HG02798 (cell line): Measurements from ENCODE around the gene WWOX.

Source experiments
- ATAC-seq: cut with Tn5 transposase; IDR thresholded peaks from one replicate; pipeline ENCODE4 v1.9.1; 2021; ENCODE audit warnings: mild to moderate bottlenecking; ENCODE audit not compliant: unreplicated experiment, poor library complexity

Gene WWOX

GRCh38 chr16:79112462-79112861 is 1013.0 kb downstream of the WWOX start:
- no peak for ATAC-seq

GRCh38 chr16:79113826-79114225 is 1014.4 kb downstream of the WWOX start:
- no peak for ATAC-seq

GRCh38 chr16:79114759-79115158 is 1015.3 kb downstream of the WWOX start:
- ATAC-seq = no peak

GRCh38 chr16:79121906-79122305 is 1022.5 kb downstream of the WWOX start:
- ATAC-seq = no peak

- no peak for ATAC-seq
Measured at GRCh38 chr16:79122343-79122742, 1022.9 kb downstream of the WWOX start.

GRCh38 chr16:79124016-79124756 is 1024.7 kb downstream of the WWOX start:
- no peak for ATAC-seq

GRCh38 chr16:79127766-79128165 is 1028.3 kb downstream of the WWOX start:
- no peak for ATAC-seq

GRCh38 chr16:79128706-79129105 is 1029.3 kb downstream of the WWOX start:
- ATAC-seq = no peak

GRCh38 chr16:79130616-79131015 is 1031.2 kb downstream of the WWOX start:
- no peak for ATAC-seq

- ATAC-seq = no peak
Measured at GRCh38 chr16:79131321-79132075, 1032.0 kb downstream of the WWOX start.

GRCh38 chr16:79132701-79133100 is 1033.2 kb downstream of the WWOX start:
- no peak for ATAC-seq

- ATAC-seq = no peak
Measured at GRCh38 chr16:79134300-79134699, 1034.8 kb downstream of the WWOX start.

GRCh38 chr16:79136955-79137354 is 1037.5 kb downstream of the WWOX start:
- no peak for ATAC-seq

GRCh38 chr16:79137426-79137939 is 1038.0 kb downstream of the WWOX start:
- ATAC-seq = no peak

GRCh38 chr16:79139799-79140198 is 1040.3 kb downstream of the WWOX start:
- no peak for ATAC-seq

GRCh38 chr16:79143026-79143425 is 1043.6 kb downstream of the WWOX start:
- no peak for ATAC-seq

GRCh38 chr16:79150151-79150550 is 1050.7 kb downstream of the WWOX start:
- no peak for ATAC-seq

- ATAC-seq = no peak
Measured at GRCh38 chr16:79150632-79151310, 1051.3 kb downstream of the WWOX start.

- ATAC-seq = no peak
Measured at GRCh38 chr16:79154086-79154485, 1054.6 kb downstream of the WWOX start.

- ATAC-seq = no peak
Measured at GRCh38 chr16:79155471-79155870, 1056.0 kb downstream of the WWOX start.

- ATAC-seq = no peak
Measured at GRCh38 chr16:79155904-79156303, 1056.5 kb downstream of the WWOX start.
